ENCODE measurements around the gene PRSS37.

- no peak for TF ChIP-seq CTCF (IDR thresholded peaks at IDR 0.05; ENCODE audit: low read length)
- no peak for TF ChIP-seq EZH2 (IDR thresholded peaks at IDR 0.05; ENCODE audit: borderline replicate concordance, low read length)
Measured at GRCh38 chr7:141840708-141841107, 577 bp downstream of the PRSS37 start.

Measured in OCI-LY1 (cell line).